HEK293 (cell line): ENCODE measurements around the gene KLHL29.

Experiments used
- BCL6B ChIP-seq: fragments of 450-650 bp; formaldehyde crosslinking; IDR thresholded peaks from 2 replicates; pipeline ENCODE4 v1.5.1; 2017; ENCODE audit warnings: missing biosample characterization, missing genetic modification characterization
- HOXD13 ChIP-seq: sonication (generic); formaldehyde crosslinking; IDR thresholded peaks from 2 replicates; pipeline ENCODE4 v1.8.0; 2022; ENCODE audit warnings: missing genetic modification reagents, borderline replicate concordance
- KLF17 ChIP-seq: fragments of 450-650 bp; formaldehyde crosslinking; IDR thresholded peaks from 2 replicates; pipeline ENCODE4 v1.5.1; 2016; ENCODE audit warnings: missing biosample characterization, missing genetic modification characterization
- ZBTB21 ChIP-seq: fragments of 450-650 bp; formaldehyde crosslinking; IDR thresholded peaks from 2 replicates; pipeline ENCODE4 v1.5.1; 2017; ENCODE audit warnings: missing biosample characterization, missing genetic modification characterization
- ZFP3 ChIP-seq: fragments of 450-650 bp; formaldehyde crosslinking; IDR thresholded peaks from 2 replicates; pipeline ENCODE4 v1.5.1; 2016; ENCODE audit warnings: low read depth, missing biosample characterization, missing genetic modification characterization
- ZNF184 ChIP-seq: fragments of 450-650 bp; IDR thresholded peaks from 2 replicates; pipeline ENCODE4 v1.5.1; 2018; ENCODE audit warnings: missing biosample characterization, mild to moderate bottlenecking, missing genetic modification characterization
- ZNF239 ChIP-seq: fragments of 450-650 bp; formaldehyde crosslinking; IDR thresholded peaks from 2 replicates; pipeline ENCODE4 v1.5.1; 2016; ENCODE audit warnings: missing biosample characterization, missing genetic modification characterization
- ZNF324 ChIP-seq: fragments of 450-650 bp; formaldehyde crosslinking; IDR thresholded peaks from 2 replicates; pipeline ENCODE4 v1.5.1; 2016; ENCODE audit warnings: missing biosample characterization, missing genetic modification characterization
- ZNF416 ChIP-seq: fragments of 450-650 bp; formaldehyde crosslinking; IDR thresholded peaks from 2 replicates; pipeline ENCODE4 v1.5.1; 2016; ENCODE audit warnings: missing biosample characterization, missing genetic modification characterization
- ZNF629 ChIP-seq: fragments of 450-650 bp; formaldehyde crosslinking; IDR thresholded peaks from 2 replicates; pipeline ENCODE4 v1.5.1; 2017; ENCODE audit warnings: missing biosample characterization, missing genetic modification characterization
- ZNF639 ChIP-seq: fragments of 450-650 bp; formaldehyde crosslinking; IDR thresholded peaks from 2 replicates; pipeline ENCODE4 v1.5.1; 2016; ENCODE audit warnings: missing biosample characterization, missing genetic modification characterization
- ZNF830 ChIP-seq: fragments of 450-650 bp; IDR thresholded peaks from 2 replicates; pipeline ENCODE4 v1.5.0; 2018; ENCODE audit warnings: missing biosample characterization, missing genetic modification characterization, low read depth, mild to moderate bottlenecking, moderate library complexity
- TF ChIP-seq, protein P1 (sequence below): fragments of 450-650 bp; formaldehyde crosslinking; IDR thresholded peaks from 2 replicates; pipeline ENCODE4 v1.5.1; 2016; ENCODE audit warnings: missing biosample characterization, missing genetic modification characterization
- TF ChIP-seq, protein P2 (sequence below): fragments of 450-650 bp; formaldehyde crosslinking; IDR thresholded peaks from 2 replicates; pipeline ENCODE4 v1.5.1; 2016; ENCODE audit warnings: missing biosample characterization, missing genetic modification characterization

DNA sequence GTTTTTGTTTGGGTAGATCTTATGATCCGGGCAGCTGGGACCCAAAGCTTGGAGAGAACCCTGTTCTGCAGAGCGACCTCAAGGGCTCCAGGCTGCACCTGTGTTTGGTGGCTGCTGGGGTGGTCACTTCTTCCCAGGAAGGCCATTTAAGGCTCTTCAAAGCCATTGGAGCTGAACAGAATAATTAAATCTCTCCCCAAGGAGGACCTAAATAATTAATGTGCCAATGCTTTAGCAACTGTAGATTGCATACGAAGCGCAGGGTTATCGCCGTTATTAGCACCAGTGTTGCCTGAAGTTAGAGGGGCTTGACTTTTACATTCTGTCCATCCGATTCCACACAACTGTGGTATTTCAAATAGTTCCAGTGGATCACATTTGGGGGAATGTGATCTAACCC is 290.5 kb downstream of the KLHL29 start:
- TF ChIP-seq HOXD13 (CRISPR knock-in tag) (no peak), ZNF830 (no peak), ZNF184 (tag by site-specific recombination) (no peak), ZNF639 (tag by site-specific recombination) (no peak), ZFP3 (tag by site-specific recombination) (no peak), ZNF416 (no peak), ZNF629 (tag by site-specific recombination) (no peak), KLF17 (no peak), ZNF239 (no peak), ZNF324 (tag by site-specific recombination) (no peak), ZBTB21 (tag by site-specific recombination) (no peak), BCL6B (no peak)
- TF ChIP-seq, protein P1, sequence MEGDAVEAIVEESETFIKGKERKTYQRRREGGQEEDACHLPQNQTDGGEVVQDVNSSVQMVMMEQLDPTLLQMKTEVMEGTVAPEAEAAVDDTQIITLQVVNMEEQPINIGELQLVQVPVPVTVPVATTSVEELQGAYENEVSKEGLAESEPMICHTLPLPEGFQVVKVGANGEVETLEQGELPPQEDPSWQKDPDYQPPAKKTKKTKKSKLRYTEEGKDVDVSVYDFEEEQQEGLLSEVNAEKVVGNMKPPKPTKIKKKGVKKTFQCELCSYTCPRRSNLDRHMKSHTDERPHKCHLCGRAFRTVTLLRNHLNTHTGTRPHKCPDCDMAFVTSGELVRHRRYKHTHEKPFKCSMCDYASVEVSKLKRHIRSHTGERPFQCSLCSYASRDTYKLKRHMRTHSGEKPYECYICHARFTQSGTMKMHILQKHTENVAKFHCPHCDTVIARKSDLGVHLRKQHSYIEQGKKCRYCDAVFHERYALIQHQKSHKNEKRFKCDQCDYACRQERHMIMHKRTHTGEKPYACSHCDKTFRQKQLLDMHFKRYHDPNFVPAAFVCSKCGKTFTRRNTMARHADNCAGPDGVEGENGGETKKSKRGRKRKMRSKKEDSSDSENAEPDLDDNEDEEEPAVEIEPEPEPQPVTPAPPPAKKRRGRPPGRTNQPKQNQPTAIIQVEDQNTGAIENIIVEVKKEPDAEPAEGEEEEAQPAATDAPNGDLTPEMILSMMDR (tag by site-specific recombination) = no peak
- TF ChIP-seq, protein P2, sequence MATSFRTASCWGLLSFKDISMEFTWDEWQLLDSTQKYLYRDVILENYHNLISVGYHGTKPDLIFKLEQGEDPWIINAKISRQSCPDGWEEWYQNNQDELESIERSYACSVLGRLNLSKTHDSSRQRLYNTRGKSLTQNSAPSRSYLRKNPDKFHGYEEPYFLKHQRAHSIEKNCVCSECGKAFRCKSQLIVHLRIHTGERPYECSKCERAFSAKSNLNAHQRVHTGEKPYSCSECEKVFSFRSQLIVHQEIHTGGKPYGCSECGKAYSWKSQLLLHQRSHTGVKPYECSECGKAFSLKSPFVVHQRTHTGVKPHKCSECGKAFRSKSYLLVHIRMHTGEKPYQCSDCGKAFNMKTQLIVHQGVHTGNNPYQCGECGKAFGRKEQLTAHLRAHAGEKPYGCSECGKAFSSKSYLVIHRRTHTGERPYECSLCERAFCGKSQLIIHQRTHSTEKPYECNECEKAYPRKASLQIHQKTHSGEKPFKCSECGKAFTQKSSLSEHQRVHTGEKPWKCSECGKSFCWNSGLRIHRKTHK (tag by site-specific recombination) = no peak
